BE2C (cell line): ENCODE measurements around the gene GFOD2.

Experiments
- DNase-seq: peaks from one replicate; pipeline ENCODE4 v3.0.0-alpha.2; 2020
- H3K27me3 ChIP-seq: fragments of 250-450 bp; sonication (Bioruptor Pico); 2 replicates; pipeline ENCODE4 v1.5.1; 2020; ENCODE audit warnings: mild to moderate bottlenecking
- H3K36me3 ChIP-seq: fragments of 250-450 bp; sonication (Bioruptor Pico); 2 replicates; pipeline ENCODE4 v1.5.1; 2020; ENCODE audit warnings: mild to moderate bottlenecking
- H3K4me1 ChIP-seq: fragments of 250-450 bp; sonication (Bioruptor Pico); 2 replicates; pipeline ENCODE4 v1.5.1; 2020
- H3K4me3 ChIP-seq: 2 replicates; pipeline ENCODE4 v1.5.1; 2011; ENCODE audit warnings: low read depth, low read length
- H3K9me3 ChIP-seq: fragments of 250-450 bp; sonication (Bioruptor Pico); 2 replicates; pipeline ENCODE4 v1.5.1; 2020
- TF ChIP-seq, protein P1 (sequence below): IDR thresholded peaks from 2 replicates; pipeline ENCODE4 v1.5.1; 2012; ENCODE audit warnings: mild to moderate bottlenecking, low read depth, low read length

Gene GFOD2

DNA sequence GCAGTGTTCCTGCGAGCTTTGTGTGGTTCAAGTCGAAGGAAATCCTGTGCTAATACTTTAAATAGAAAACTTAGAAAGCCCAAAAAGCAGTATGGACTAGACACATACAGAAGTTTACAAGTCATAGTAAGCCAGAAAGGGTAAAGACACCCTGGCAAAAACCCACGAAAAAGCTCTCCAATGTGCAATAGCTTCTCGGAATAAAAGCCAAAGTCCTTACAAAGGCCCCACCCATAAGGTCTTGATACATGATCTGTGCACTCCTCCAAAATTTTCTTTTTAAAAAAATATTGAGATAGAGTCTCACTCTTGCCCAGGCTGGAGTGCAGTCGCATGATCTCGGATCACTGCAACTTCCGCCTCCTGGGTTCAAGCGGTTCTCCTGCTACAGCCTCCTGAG is 42.2 kb downstream of the GFOD2 start:
- Histone ChIP-seq H3K27me3 (no peaks in the 10 kb centered on the region), H3K4me3 (no peak overlapping the region), H3K36me3 (no peaks in the 10 kb centered on the region), H3K9me3 (no peaks in the 10 kb centered on the region), H3K4me1 (peaks cover 11% of the 10 kb centered on the region)
- TF ChIP-seq, protein P1, sequence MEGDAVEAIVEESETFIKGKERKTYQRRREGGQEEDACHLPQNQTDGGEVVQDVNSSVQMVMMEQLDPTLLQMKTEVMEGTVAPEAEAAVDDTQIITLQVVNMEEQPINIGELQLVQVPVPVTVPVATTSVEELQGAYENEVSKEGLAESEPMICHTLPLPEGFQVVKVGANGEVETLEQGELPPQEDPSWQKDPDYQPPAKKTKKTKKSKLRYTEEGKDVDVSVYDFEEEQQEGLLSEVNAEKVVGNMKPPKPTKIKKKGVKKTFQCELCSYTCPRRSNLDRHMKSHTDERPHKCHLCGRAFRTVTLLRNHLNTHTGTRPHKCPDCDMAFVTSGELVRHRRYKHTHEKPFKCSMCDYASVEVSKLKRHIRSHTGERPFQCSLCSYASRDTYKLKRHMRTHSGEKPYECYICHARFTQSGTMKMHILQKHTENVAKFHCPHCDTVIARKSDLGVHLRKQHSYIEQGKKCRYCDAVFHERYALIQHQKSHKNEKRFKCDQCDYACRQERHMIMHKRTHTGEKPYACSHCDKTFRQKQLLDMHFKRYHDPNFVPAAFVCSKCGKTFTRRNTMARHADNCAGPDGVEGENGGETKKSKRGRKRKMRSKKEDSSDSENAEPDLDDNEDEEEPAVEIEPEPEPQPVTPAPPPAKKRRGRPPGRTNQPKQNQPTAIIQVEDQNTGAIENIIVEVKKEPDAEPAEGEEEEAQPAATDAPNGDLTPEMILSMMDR: no peak
- no peak for DNase-seq

DNA sequence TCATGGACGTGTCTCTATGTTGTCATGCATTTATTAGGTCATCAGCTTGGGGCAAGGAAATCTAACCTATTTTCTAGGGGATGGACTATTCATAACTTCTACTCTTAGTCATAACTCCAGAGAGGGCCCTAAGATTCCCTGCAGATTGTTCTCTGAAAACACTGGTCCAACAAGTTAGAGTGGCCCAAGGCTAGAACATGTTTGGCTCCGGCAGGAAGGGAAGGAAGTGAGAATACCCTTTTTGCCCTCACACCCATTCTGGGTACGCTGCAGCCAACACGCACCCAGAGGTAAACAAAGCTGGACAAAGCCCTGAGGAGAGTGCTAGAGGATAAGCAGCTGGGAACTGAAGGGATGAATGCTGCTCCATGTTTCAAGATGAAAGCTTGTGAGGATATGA is 42.6 kb downstream of the GFOD2 start:
- no peak for DNase-seq
- TF ChIP-seq, protein P1: no peak
- peaks cover 11% of the 10 kb centered on the region for H3K4me1 ChIP-seq
- no peaks in the 10 kb centered on the region for H3K36me3 ChIP-seq
- no peak overlapping the region for H3K4me3 ChIP-seq
- H3K27me3 ChIP-seq: no peaks in the 10 kb centered on the region
- H3K9me3 ChIP-seq: no peaks in the 10 kb centered on the region

DNA sequence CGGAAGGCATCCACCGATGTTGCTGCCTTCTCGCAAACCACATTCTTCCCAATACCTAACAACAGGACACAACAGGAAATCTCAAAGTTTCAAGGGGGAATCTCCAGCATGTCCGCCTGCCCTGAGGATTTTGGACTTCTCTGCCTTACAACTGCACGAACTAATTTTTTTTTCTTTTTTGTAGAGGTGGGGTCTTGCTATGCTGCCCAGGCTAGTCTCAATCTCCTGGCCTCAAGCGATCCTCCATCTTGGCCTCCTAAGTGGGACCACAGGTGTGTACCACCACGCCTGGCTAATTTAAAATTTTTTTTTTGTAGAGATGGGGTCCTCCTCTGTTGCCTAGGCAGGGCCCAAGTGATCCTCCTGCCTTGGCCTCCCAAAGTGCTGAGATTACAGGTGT is 43.1 kb downstream of the GFOD2 start:
- H3K4me3 ChIP-seq: no peak overlapping the region
- TF ChIP-seq, protein P1: no peak
- no peaks in the 10 kb centered on the region for H3K36me3 ChIP-seq
- H3K4me1 ChIP-seq: peaks cover 11% of the 10 kb centered on the region
- H3K9me3 ChIP-seq: no peaks in the 10 kb centered on the region
- H3K27me3 ChIP-seq: no peaks in the 10 kb centered on the region
- DNase-seq: no peak

DNA sequence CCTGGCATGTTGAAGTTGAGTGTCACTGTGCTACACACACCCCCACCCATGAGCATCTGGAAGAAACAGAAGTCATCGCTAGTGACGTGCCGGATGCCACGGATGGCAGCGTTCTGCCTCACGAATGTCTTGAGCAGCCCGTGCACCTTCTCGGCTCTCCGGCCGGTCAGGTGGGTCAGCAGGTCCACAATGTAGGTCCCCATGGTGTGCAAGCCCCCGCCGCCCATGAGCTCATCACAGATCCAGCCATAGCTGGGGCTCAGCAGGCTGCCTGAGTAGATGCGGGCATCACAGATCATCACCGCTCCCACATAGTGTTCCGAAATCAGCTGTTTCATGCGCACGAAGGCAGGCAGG is 43.6 kb downstream of the GFOD2 start:
- no peaks in the 10 kb centered on the region for H3K9me3 ChIP-seq
- no peaks in the 10 kb centered on the region for H3K36me3 ChIP-seq
- H3K27me3 ChIP-seq: no peaks in the 10 kb centered on the region
- TF ChIP-seq, protein P1: no peak
- DNase-seq: no peak
- H3K4me1 ChIP-seq: peaks cover 11% of the 10 kb centered on the region
- no peak overlapping the region for H3K4me3 ChIP-seq

DNA sequence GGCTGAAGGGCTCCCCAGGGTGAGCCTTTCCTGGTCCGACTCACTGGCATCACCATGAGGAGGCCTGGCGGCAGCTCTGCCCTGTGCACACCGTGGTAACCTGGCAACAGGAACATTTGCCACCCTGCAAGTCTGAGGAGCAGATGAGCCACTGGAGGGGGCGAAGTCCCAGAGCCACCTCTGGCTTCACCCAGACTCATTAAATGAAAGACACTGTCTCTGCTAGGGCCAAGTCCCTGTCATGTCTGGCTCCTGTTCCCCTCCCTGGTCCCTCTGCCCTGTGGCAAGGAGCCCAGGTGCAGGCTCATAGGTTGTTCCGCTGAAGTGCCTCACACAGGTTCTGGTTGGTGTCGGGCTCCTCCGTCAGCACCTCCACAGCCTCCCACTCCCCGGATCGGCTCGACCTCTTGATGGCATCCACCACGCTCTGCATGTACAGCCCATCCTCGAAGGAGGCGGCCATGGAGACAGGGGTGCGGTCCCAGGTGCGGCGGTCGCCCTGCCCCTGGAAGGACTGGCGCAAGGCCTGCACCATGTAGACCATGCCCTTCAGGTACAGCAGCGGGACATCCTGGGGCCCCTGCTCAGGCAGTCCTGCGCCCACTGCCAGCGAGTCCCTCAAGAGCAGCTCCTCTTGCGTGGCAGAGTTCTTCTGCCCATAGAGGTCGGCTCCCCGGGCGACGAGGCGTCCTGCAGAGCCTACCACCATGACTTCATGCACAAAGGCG is 44.1 kb downstream of the GFOD2 start:
- Histone ChIP-seq H3K4me3 (no peak overlapping the region), H3K36me3 (no peaks in the 10 kb centered on the region), H3K27me3 (no peaks in the 10 kb centered on the region), H3K9me3 (no peaks in the 10 kb centered on the region), H3K4me1 (peaks cover 11% of the 10 kb centered on the region)
- TF ChIP-seq, protein P1: no peak
- DNase-seq: no peak

DNA sequence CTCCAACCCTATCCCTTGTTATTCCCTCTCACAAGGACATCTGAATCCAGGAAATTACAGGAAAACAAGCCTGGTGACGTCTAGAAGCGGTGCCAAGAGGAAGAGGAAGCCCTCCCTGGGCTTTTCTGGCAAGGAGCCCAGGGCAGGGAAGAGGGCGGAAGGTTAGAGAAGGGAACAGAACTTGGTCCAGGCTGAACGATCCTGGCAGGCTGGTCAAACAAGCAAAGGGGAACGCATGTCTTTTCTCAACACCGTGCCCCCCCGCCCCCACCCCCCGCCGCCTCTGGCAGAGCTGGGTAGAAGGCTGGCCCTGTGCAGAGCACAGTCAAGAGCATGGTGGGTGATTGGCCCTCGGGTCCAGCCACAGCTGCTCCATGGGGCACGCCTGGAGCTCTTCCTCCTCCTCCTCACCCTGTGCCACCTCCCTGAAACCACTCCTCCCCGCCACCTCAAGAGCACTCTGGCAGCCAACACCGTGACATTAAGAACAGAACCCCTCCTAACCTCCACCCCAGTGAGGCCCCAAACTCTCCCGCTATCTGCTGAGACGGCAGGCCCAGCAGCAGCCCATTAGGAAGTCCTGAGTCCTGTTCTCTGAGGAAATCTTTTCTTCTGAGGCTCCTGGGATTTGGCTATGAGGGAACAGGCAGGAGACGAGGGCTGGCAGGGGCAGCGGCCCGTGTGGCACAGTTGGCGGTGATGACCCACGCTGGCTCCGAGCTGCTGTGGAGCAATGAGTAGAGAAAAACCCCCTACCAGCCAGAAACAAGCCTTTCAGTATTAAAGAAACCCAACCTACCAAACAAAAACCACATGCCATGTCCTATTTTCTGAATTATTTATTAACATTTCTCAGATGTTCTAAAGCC is 45.2 kb downstream of the GFOD2 start:
- Histone ChIP-seq H3K4me3 (no peak overlapping the region), H3K4me1 (peaks cover 11% of the 10 kb centered on the region), H3K9me3 (no peaks in the 10 kb centered on the region), H3K36me3 (no peaks in the 10 kb centered on the region), H3K27me3 (no peaks in the 10 kb centered on the region)
- peak; percentile 46 for DNase-seq
- TF ChIP-seq, protein P1: no peak
